Psoas muscle (tissue), 8 donors: ENCODE data around the gene PTP4A2. TPM values are rescaled to one million over a fixed set of nuclear protein-coding genes. Genes with fewer than 3 reads are reported as not detected.
"Not testable (repeated sequence)": the region's sequence is repeated elsewhere in the genome, so short reads cannot be mapped to it uniquely, and the experiment has no call there.

Experiments used
- ATAC-seq, 4 donors: fragments of 200-7000 bp; cut with Tn5 transposase; one replicate each; pipeline ENCODE4 v1.9.1; 2020; ENCODE audit warnings: moderate library complexity in 3 of 4, mild to moderate bottlenecking in 2 of 4
- DNase-seq, 2 donors: peaks; one replicate each; pipeline ENCODE4 v3.0.0-alpha.2; 2020
- H3K27ac ChIP-seq: fragments of 200-600 bp; one replicate; pipeline ENCODE4 v1.8.0; 2022
- H3K27me3 ChIP-seq, 3 donors: fragments of 200-600 bp in 1 of 3; one replicate each; pipeline versions ENCODE4 v1.6.1 to v1.8.0; 2013 to 2022; ENCODE audit warnings: low read length in 2 of 3, mild to moderate bottlenecking in 2 of 3, moderate library complexity in 1 of 3; ENCODE audit not compliant: insufficient read depth in 3 of 3
- H3K36me3 ChIP-seq, 2 donors: fragments of 200-600 bp in 1 of 2; one replicate each; pipeline versions ENCODE4 v1.6.1 to v1.8.0; 2013 to 2022; ENCODE audit warnings: low read depth in 1 of 2, mild to moderate bottlenecking in 1 of 2, moderate library complexity in 1 of 2; ENCODE audit not compliant: insufficient read depth in 1 of 2
- H3K4me1 ChIP-seq: fragments of 200-600 bp; one replicate; pipeline ENCODE4 v1.8.0; 2022
- H3K4me3 ChIP-seq: fragments of 200-600 bp; one replicate; pipeline ENCODE4 v1.8.0; 2022; ENCODE audit warnings: mild to moderate bottlenecking
- H3K9me3 ChIP-seq: fragments of 200-600 bp; one replicate; pipeline ENCODE4 v1.8.0; 2022
- WGBS, 3 donors: extraction: QIAGEN DNeasy Blood & Tissue Kit; methylation state at CpG; one replicate each; pipeline versions ENCODE4 v1.1.6 to v1.1.7; 2013; 5-methylcytosine and 5-hydroxymethylcytosine counted together
- intact Hi-C, 2 donors: fragments of 100-400 bp; cut with DNase I; formaldehyde crosslinking; loops; one replicate each; pipeline versions ENCODE4 v1.11.0 to v1.14.2; 2022
- polyA plus RNA-seq, 3 donors: library from polyadenylated mRNA; stranded (reverse); fragments of 200-250 nt; gene quantifications; one replicate each; pipeline ENCODE4 v1.2.3, GENCODE V29; 2013
- total RNA-seq, 4 donors: library from RNA; stranded (reverse); fragmentation: NEBNext Ultra II Directional in 2 of 4; extraction: Animal tissue kit (Norgen Biotek cat#: 25700) in 2 of 4; gene quantifications; one replicate each; pipeline versions ENCODE4 v1.2.1 to v1.2.4, GENCODE V29; 2021 to 2023
- TF ChIP-seq, protein P1 (sequence below): fragments of 200-600 bp; IDR thresholded peaks from one replicate; pipeline ENCODE4 v1.8.0; 2022; ENCODE audit warnings: antibody characterized with exemption
- donor health status: healthy with polysubstance abuse.
- donor health status: DM: no; HTN: no; CAD: no; lungs with moderate emphysema.
- donor health status: Bipolar disorder and iron deficiency.
- donor health status: healthy.
- donor health status: DM: yes; HTN: yes; CAD: no.
- donor health status: DM: no; HTN: no; CAD: no.
- donor health status: DM: no; HTN: no; CAD: no.
- donor health status: DM: yes; HTN: yes; CAD: no.

The PTP4A2 gene
- total and polyA plus RNA-seq, 7 donors: 246 to 729 (median 370) TPM

DNA sequence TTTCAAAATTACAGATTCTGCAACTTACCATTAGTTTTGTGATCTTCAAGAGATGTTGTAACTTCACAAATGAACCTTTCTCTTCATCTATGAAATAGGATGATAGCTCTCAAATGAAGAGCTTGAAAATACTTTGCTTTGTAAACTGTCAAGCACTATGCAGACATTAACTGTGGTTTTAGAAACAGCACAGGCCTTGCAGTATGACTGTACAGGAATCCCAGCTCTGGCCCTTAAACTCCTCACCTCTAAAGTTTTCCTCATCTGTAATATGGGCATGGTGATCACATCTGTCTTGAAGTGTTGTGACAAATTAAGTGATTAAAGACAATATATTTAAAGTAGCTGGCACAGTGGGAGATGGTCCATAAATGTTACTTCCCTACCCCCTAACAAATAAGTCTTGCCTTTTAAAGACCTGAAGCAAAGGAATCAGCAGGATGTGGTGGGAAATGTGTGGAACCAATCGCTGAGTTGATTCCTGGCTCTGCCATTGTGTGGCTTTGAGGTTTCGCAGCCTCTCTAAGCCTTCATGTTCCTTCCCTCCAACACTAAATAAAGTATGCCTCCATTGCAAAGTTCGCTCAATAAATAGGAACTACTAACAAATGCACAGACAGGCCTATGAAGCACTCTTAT, 5.5 kb upstream of the PTP4A2 start:
- TF ChIP-seq, protein P1, sequence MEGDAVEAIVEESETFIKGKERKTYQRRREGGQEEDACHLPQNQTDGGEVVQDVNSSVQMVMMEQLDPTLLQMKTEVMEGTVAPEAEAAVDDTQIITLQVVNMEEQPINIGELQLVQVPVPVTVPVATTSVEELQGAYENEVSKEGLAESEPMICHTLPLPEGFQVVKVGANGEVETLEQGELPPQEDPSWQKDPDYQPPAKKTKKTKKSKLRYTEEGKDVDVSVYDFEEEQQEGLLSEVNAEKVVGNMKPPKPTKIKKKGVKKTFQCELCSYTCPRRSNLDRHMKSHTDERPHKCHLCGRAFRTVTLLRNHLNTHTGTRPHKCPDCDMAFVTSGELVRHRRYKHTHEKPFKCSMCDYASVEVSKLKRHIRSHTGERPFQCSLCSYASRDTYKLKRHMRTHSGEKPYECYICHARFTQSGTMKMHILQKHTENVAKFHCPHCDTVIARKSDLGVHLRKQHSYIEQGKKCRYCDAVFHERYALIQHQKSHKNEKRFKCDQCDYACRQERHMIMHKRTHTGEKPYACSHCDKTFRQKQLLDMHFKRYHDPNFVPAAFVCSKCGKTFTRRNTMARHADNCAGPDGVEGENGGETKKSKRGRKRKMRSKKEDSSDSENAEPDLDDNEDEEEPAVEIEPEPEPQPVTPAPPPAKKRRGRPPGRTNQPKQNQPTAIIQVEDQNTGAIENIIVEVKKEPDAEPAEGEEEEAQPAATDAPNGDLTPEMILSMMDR: no peak

GRCh38 chr1:31942061-31942460, 3.9 kb upstream of the PTP4A2 start:
- H3K4me3 ChIP-seq, DNase-seq, intact Hi-C loops, H3K36me3 ChIP-seq, H3K27me3 ChIP-seq, ATAC-seq, H3K9me3 ChIP-seq: not testable (repeated sequence)
- Histone ChIP-seq H3K27ac (peak overlapping the region; percentile 14), H3K4me1 (peaks cover 27% of the 10 kb centered on the region)
- 79 to 92% (median 89%) methylated on average over 8 of the region's 8 CpGs for WGBS, 3 donors

More for the DNA sequence above, 5.5 kb upstream of the PTP4A2 start:
- intact Hi-C loops: no loop called here
- no peaks in the 10 kb centered on the region for H3K9me3 ChIP-seq
- H3K27ac ChIP-seq: peak overlapping the region; percentile 94
- H3K36me3 ChIP-seq: no peaks in the 10 kb centered on the region
- 76 to 81% (median 77%) methylated on average over 3 of the region's 3 CpGs for WGBS, 3 donors
- DNase-seq (no peak), ATAC-seq (no peak)
- H3K4me1 ChIP-seq: peaks cover 24% of the 10 kb centered on the region
- H3K27me3 ChIP-seq: no peaks in the 10 kb centered on the region
- peak overlapping the region; percentile 64 for H3K4me3 ChIP-seq

DNA sequence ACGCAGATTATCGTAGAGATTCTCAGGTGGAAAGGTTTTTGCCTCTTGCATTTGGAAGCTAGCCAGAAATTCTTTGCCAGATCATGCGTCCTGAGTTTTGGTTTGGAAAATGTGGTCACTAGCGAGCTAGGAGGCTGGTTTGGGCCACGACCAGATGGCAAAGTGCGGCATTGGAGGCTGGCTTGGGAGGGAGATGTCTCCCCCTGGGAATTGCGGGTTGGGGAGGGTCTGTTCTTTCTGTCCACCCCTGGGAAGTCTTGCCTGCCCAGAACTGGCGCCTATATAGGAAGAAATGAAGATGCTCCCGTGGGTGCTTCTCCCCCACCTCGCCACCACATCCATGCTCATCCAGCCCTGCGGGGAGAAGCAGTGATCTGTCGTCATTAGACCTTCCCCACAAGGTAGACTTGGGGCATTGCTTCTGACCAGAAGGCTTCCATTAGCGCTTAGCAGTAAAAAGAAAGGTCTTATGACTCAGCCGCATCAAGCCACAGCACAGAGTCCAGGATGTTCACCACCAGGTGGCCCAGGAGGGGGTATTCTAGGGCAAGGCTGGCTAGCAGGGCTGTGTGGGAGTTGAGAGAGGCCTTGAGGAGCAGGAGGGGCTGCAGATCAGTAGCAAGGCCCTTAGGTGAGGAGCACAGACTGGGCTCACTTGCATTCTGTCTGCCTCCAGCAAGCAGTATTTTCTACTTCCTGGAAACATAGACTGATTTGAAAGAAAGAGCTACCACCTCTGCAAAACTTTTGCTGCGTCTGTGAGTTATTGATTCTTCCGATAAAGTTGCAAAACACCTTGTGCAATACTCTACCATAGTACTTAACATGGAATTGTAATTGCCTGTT, 1.5 kb upstream of the PTP4A2 start:
- ATAC-seq (peak; percentile 22 to 43 (median 34)), DNase-seq (peak; percentile 50 to 72)
- Histone ChIP-seq H3K4me3 (no peak overlapping the region), H3K36me3 (no peaks in the 10 kb centered on the region), H3K4me1 (peaks cover 28% of the 10 kb centered on the region), H3K9me3 (no peaks in the 10 kb centered on the region), H3K27ac (peak overlapping the region; percentile 90), H3K27me3 (no peaks in the 10 kb centered on the region)
- intact Hi-C loops: loop anchor here in 1 of 2 donors (2.0 kb wide), 1 partner anchor 17 kb away; no protein-coding TSS in a partner anchor
- WGBS, 3 donors: 79 to 87% (median 83%) methylated on average over 16 of the region's 16 CpGs
- TF ChIP-seq, protein P1: peak; percentile 47

DNA sequence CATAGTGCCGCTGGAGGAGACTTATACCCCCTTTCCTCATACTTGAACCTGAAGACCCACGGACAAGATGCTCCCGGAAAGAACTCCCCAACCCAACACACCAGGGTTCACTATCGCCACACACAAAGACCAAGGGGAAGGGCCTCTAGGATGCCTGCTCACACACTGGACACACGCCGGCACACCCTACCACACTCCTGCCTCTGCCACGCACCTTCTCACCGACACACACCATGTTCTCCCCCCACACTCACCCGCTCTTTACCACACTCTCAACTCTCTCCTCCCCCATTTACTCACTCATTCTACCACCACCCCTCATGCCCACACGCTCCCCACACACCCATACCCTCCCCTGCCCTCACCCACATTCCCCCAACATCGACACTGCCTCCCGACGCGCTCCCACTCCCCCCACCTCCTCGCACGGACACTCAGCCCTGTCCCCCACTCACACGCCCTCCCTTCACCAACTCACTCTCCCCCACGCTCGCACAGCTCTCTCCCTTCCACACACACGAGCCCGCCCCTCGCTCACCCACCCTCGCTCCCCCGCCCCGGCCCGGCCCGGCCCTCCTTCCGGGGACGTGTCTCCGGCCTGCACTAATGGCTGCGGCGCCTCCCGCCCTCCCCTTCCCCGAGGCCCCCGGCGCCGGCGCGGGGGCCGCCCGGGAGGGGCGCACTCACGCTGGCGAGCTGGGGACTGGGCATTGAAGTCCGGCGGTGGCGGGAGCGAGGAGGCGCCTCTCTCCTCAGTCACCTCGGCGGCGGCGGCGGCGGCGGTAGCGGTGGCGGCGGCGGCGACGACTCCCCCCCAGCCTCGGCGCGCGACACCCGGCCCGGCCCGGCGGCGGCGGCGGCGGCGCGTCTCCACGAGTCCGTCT, 626 bp downstream of the PTP4A2 start:
- DNase-seq (peak; percentile 83 to 92), ATAC-seq (peak; percentile 50 to 77 (median 60))
- intact Hi-C loops: loop anchor here in 1 of 2 donors (2.0 kb wide), 1 partner anchor 19 kb away; no protein-coding TSS in a partner anchor
- H3K27ac ChIP-seq: peak overlapping the region; percentile 90
- H3K27me3 ChIP-seq: no peaks in the 10 kb centered on the region
- 1 to 2% (median 1%) methylated on average over 22 to 76 of the region's 78 CpGs for WGBS, 3 donors
- H3K4me3 ChIP-seq: peak overlapping the region; percentile 70
- TF ChIP-seq, protein P1: no peak
- H3K4me1 ChIP-seq: peaks cover 37% of the 10 kb centered on the region
- no peaks in the 10 kb centered on the region for H3K9me3 ChIP-seq
- no peaks in the 10 kb centered on the region for H3K36me3 ChIP-seq
